Hepatocyte (in vitro differentiated cells): ENCODE results near the gene DAND5. TPM values are rescaled to one million over a fixed set of nuclear protein-coding genes. Genes with fewer than 3 reads are reported as not detected.

Experiments used
- DNase-seq: peaks from one replicate; pipeline ENCODE4 v3.0.0-alpha.2; 2016; ENCODE audit warnings: low spot score
- H2AFZ ChIP-seq: fragments of 200-600 bp; sonication (generic); 2 replicates; pipeline ENCODE4 v1.6.0; 2016; ENCODE audit warnings: antibody characterized with exemption, mild to moderate bottlenecking
- H3K27ac ChIP-seq: fragments of 200-600 bp; sonication (generic); 2 replicates; pipeline ENCODE4 v1.5.1; 2016; ENCODE audit warnings: mild to moderate bottlenecking
- H3K27me3 ChIP-seq: fragments of 200-600 bp; sonication (generic); 2 replicates; pipeline ENCODE4 v1.6.1; 2016
- H3K36me3 ChIP-seq: fragments of 200-600 bp; sonication (generic); replicated peaks from 2 replicates; pipeline ENCODE4 v1.5.1; 2016; ENCODE audit warnings: low read depth; ENCODE audit not compliant: insufficient read depth
- H3K4me1 ChIP-seq: fragments of 200-600 bp; sonication (generic); 2 replicates; pipeline ENCODE4 v1.5.1; 2016; ENCODE audit warnings: mild to moderate bottlenecking, moderate library complexity; ENCODE audit not compliant: insufficient read depth
- H3K4me2 ChIP-seq: fragments of 200-600 bp; sonication (generic); 2 replicates; pipeline ENCODE4 v1.6.0; 2016
- H3K4me3 ChIP-seq: fragments of 200-600 bp; sonication (generic); 2 replicates; pipeline ENCODE4 v1.5.1; 2016; ENCODE audit warnings: mild to moderate bottlenecking
- H3K79me2 ChIP-seq: fragments of 200-600 bp; sonication (generic); 2 replicates; pipeline ENCODE4 v1.6.0; 2017; ENCODE audit warnings: mild to moderate bottlenecking
- H3K9me2 ChIP-seq: fragments of 200-600 bp; sonication (generic); replicated peaks from 2 replicates; pipeline ENCODE4 v1.6.0; 2017; ENCODE audit warnings: mild to moderate bottlenecking; ENCODE audit not compliant: insufficient read depth
- H3K9me3 ChIP-seq: fragments of 200-600 bp; sonication (generic); 2 replicates; pipeline ENCODE4 v1.5.1; 2016; ENCODE audit warnings: low read depth, mild to moderate bottlenecking
- H4K20me1 ChIP-seq: fragments of 200-600 bp; sonication (generic); 2 replicates; pipeline ENCODE4 v1.6.0; 2016; ENCODE audit warnings: mild to moderate bottlenecking; ENCODE audit not compliant: insufficient read depth, poor library complexity, severe bottlenecking
- EZH2 ChIP-seq: fragments of 200-600 bp; sonication (generic); IDR thresholded peaks from 2 replicates; pipeline ENCODE4 v1.6.1; 2016; ENCODE audit warnings: antibody characterized with exemption, mild to moderate bottlenecking, borderline replicate concordance
- EZH2phosphoT487 ChIP-seq: fragments of 200-600 bp; sonication (generic); IDR thresholded peaks from one replicate; pipeline ENCODE4 v1.6.1; 2018; ENCODE audit warnings: antibody characterized with exemption, mild to moderate bottlenecking, low read depth, moderate library complexity; ENCODE audit not compliant: unreplicated experiment, severe bottlenecking
- WGBS: methylation state at CpG from one replicate; pipeline ENCODE4 v1.1.6; 2016; ENCODE audit warnings: low lambda C conversion rate; ENCODE audit errors: missing lambda C conversion rate; 5-methylcytosine and 5-hydroxymethylcytosine counted together
- polyA plus RNA-seq: library from polyadenylated mRNA; unstranded; fragments of >200 nt; fragmentation: Nextera tagmentation; extraction: Ambion mirVana; gene quantifications from 2 replicates; pipeline ENCODE4 v1.2.1, GENCODE V29; 2016
- total RNA-seq: library from RNA; depleted of rRNA; stranded (reverse); fragments of >200 nt; gene quantifications from 2 replicates; pipeline ENCODE4 v1.2.3, GENCODE V29; 2014
- TF ChIP-seq, protein P1 (sequence below): fragments of 200-600 bp; sonication (generic); IDR thresholded peaks from 2 replicates; pipeline ENCODE4 v1.5.1; 2016; ENCODE audit warnings: antibody characterized with exemption, mild to moderate bottlenecking; ENCODE audit not compliant: poor library complexity

Gene DAND5
- total and polyA plus RNA-seq, 2 experiments from 2014 or later: 0.17 TPM; not detected in 1

DNA sequence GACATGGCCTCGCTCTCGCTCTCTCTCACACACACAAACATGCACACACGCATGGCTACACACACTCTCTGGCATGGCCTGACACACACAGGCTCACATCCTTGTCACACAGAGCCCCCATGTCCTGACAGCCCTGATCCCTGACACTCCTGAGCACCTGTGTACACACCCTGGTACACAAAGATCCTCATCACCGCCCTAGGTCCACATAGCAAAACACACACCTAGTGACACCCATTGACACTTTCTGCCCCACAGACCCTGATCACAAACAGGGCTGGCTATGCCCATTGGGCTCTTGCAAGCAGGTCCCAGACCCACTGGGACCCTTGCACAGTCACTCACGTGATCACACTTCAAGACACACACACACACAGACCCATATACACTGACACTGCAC, 21.9 kb downstream of the DAND5 start:
- 94% methylated on average over 5 of the region's 5 CpGs for WGBS
- Histone ChIP-seq H3K9me3 (no peaks in the 10 kb centered on the region), H3K27me3 (peaks cover 31% of the 10 kb centered on the region), H3K9me2 (no peaks in the 10 kb centered on the region), H3K36me3 (no peaks in the 10 kb centered on the region), H4K20me1 (peaks cover 2% of the 10 kb centered on the region), H3K4me3 (no peak overlapping the region), H3K4me2 (no peak overlapping the region), H3K4me1 (peaks cover 5% of the 10 kb centered on the region), H3K79me2 (peaks cover 4% of the 10 kb centered on the region), H3K27ac (no peak overlapping the region), H2AFZ (no peak overlapping the region)
- no peak for DNase-seq
- TF ChIP-seq EZH2phosphoT487 (no peak), EZH2 (no peak)
- TF ChIP-seq, protein P1, sequence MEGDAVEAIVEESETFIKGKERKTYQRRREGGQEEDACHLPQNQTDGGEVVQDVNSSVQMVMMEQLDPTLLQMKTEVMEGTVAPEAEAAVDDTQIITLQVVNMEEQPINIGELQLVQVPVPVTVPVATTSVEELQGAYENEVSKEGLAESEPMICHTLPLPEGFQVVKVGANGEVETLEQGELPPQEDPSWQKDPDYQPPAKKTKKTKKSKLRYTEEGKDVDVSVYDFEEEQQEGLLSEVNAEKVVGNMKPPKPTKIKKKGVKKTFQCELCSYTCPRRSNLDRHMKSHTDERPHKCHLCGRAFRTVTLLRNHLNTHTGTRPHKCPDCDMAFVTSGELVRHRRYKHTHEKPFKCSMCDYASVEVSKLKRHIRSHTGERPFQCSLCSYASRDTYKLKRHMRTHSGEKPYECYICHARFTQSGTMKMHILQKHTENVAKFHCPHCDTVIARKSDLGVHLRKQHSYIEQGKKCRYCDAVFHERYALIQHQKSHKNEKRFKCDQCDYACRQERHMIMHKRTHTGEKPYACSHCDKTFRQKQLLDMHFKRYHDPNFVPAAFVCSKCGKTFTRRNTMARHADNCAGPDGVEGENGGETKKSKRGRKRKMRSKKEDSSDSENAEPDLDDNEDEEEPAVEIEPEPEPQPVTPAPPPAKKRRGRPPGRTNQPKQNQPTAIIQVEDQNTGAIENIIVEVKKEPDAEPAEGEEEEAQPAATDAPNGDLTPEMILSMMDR: no peak

DNA sequence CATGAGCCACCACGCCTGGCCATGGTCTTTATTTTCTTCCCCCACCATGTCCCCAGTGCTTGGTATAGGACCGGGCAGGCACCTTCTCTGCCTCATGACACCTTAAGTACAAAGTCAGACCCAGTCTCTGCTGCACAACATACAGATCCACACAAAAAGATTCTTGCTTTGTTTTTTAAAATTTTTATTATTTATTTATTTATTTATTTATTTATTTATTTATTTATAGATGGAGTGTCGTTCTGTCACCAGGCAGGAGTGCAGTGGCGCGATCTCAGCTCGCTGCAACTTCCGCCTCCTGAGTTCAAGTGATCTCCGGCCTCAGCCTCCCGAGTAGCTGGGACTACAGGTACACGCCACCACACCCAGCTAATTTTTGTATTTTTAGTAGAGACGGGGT, 23.4 kb downstream of the DAND5 start:
- TF ChIP-seq EZH2phosphoT487: no peak
- TF ChIP-seq, protein P1: no peak
- no peak for TF ChIP-seq EZH2
- Histone ChIP-seq H3K27ac (no peak overlapping the region), H3K9me3 (no peaks in the 10 kb centered on the region), H3K4me2 (no peak overlapping the region), H2AFZ (no peak overlapping the region), H3K4me1 (peaks cover 15% of the 10 kb centered on the region), H3K27me3 (peaks cover 45% of the 10 kb centered on the region), H4K20me1 (peaks cover 8% of the 10 kb centered on the region), H3K9me2 (no peaks in the 10 kb centered on the region), H3K4me3 (no peak overlapping the region), H3K79me2 (peaks cover 16% of the 10 kb centered on the region), H3K36me3 (no peaks in the 10 kb centered on the region)
- WGBS: 90% methylated on average over 11 of the region's 11 CpGs
- no peak for DNase-seq

DNA sequence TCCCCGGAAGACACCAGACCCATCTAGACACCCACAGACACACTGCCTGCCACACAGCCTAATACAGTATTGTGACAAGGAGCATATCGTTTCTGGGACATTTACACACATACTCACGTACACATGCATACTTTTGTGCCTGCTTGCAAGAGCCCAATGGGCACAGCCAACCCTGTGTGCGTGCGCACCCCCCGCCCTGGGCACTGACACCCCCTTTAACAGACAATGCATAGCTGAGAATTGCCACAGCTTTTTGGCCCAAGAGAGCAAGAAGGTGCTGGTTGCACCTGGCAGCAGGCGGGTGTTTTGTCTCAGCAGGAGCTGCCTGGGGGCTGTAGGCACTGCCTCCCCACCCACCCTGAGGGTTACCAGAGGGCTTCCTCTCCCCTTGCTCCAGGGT, 24.2 kb downstream of the DAND5 start:
- no peaks in the 10 kb centered on the region for H3K9me2 ChIP-seq
- no peak overlapping the region for H3K4me2 ChIP-seq
- peaks cover 8% of the 10 kb centered on the region for H4K20me1 ChIP-seq
- no peaks in the 10 kb centered on the region for H3K9me3 ChIP-seq
- peaks cover 19% of the 10 kb centered on the region for H3K79me2 ChIP-seq
- no peak for TF ChIP-seq EZH2phosphoT487
- TF ChIP-seq, protein P1: no peak
- no peak for TF ChIP-seq EZH2
- H3K27me3 ChIP-seq: peaks cover 51% of the 10 kb centered on the region
- no peak for DNase-seq
- H2AFZ ChIP-seq: no peak overlapping the region
- no peak overlapping the region for H3K27ac ChIP-seq
- 84% methylated on average over 7 of the region's 7 CpGs for WGBS
- no peaks in the 10 kb centered on the region for H3K36me3 ChIP-seq
- H3K4me1 ChIP-seq: peaks cover 18% of the 10 kb centered on the region
- no peak overlapping the region for H3K4me3 ChIP-seq
